K562 (cell line): ENCODE results near the gene CCL11. TPM values are rescaled to one million over a fixed set of nuclear protein-coding genes. Genes with fewer than 3 reads are reported as not detected.
A peak's percentile ranks its signal among the peaks of the same experiment; 100 is the strongest.

ENCODE experiments used
- polyA plus RNA-seq, 8 experiments: library from polyadenylated mRNA; depleted of rRNA in 4 of 8; stranded (reverse) in 5 of 8; unstranded in 3 of 8; fragments of >200 nt; fragmentation: Nextera tagmentation in 2 of 8; fragmentation: Illumina TruSeq in 1 of 8; extraction: Ambion mirVana in 2 of 8; extraction: Trizol in 1 of 8; gene quantifications; 2 replicates each; pipeline versions ENCODE4 v1.2.1 to v1.2.3, GENCODE V29; 2011 to 2014; ENCODE audit warnings: inconsistent platforms in 1 of 8, missing spikeins in 1 of 8
- total RNA-seq, 7 experiments: library from RNA; depleted of rRNA in 6 of 7; stranded (reverse); fragments of >200 nt in 6 of 7; fragmentation: Illumina TruSeq in 2 of 7; extraction: Trizol in 2 of 7; gene quantifications; 2 replicates each; pipeline versions ENCODE4 v1.2.1 to v1.2.3, GENCODE V29; 2011 to 2021; ENCODE audit warnings: low replicate concordance in 1 of 7
- TF ChIP-seq, protein P1 (sequence below): fragments of 450-650 bp; formaldehyde crosslinking; IDR thresholded peaks from 2 replicates; pipeline ENCODE4 v1.4.0; 2020; ENCODE audit warnings: mild to moderate bottlenecking, moderate library complexity
- TF ChIP-seq, protein P2 (sequence below), 3 experiments: IDR thresholded peaks in 2 of 3; conservative IDR thresholded peaks in 1 of 3; 2 replicates each; pipeline ENCODE4 v1.5.1; 2011 to 2012; ENCODE audit warnings: low read length in 3 of 3, mild to moderate bottlenecking in 3 of 3, control low read depth in 2 of 3, improper control_type of control experiment in 1 of 3, inconsistent platforms in 1 of 3, low read depth in 1 of 3, mixed read lengths in 1 of 3, moderate library complexity in 1 of 3; ENCODE audit not compliant: insufficient read depth in 2 of 3
- TF ChIP-seq, protein P3 (sequence below): fragments of 250-450 bp; sonication (Bioruptor Pico); IDR thresholded peaks from 2 replicates; pipeline ENCODE4 v1.9.0; 2021; ENCODE audit warnings: mild to moderate bottlenecking
- TF ChIP-seq, protein P4 (sequence below), 2 experiments: fragments of 450-650 bp; formaldehyde crosslinking in 1 of 2; IDR thresholded peaks; 2 replicates each; pipeline versions ENCODE4 v1.4.0 to v1.6.1; 2014 to 2020; ENCODE audit warnings: mild to moderate bottlenecking in 2 of 2, borderline replicate concordance in 1 of 2, low read depth in 1 of 2

The CCL11 gene
- total and polyA plus RNA-seq, 9 of the 15 experiments (the other 6 are each of a cell fraction or from before 2014, with no cell fraction given) = not detected

DNA sequence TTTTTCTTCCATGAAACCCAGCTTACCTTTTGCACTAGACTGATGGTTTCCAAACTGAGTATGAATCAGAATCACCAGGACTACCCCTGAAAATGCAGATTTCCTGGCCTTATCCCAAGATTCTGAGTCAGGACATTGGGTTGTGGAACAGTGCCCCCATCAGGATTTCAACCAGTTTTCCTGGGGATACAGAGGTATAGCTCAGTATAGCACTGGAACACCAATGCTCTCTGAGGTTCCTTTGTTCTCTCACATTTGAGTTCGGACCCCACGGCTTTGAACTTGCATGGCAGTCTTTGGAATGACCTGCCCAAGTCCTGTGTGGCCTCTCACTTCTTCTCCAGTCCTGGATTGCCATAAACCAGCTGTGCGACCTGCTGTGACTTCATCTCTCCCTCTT is 20.9 kb downstream of the CCL11 start (continued):
- TF ChIP-seq, protein P1, sequence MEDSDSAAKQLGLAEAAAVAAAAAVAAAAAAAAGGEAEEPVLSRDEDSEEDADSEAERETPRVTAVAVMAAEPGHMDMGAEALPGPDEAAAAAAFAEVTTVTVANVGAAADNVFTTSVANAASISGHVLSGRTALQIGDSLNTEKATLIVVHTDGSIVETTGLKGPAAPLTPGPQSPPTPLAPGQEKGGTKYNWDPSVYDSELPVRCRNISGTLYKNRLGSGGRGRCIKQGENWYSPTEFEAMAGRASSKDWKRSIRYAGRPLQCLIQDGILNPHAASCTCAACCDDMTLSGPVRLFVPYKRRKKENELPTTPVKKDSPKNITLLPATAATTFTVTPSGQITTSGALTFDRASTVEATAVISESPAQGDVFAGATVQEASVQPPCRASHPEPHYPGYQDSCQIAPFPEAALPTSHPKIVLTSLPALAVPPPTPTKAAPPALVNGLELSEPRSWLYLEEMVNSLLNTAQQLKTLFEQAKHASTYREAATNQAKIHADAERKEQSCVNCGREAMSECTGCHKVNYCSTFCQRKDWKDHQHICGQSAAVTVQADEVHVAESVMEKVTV = 0 out of 2 replicates have a peak, but pooled peaks have one; percentile 30
- TF ChIP-seq, protein P2, sequence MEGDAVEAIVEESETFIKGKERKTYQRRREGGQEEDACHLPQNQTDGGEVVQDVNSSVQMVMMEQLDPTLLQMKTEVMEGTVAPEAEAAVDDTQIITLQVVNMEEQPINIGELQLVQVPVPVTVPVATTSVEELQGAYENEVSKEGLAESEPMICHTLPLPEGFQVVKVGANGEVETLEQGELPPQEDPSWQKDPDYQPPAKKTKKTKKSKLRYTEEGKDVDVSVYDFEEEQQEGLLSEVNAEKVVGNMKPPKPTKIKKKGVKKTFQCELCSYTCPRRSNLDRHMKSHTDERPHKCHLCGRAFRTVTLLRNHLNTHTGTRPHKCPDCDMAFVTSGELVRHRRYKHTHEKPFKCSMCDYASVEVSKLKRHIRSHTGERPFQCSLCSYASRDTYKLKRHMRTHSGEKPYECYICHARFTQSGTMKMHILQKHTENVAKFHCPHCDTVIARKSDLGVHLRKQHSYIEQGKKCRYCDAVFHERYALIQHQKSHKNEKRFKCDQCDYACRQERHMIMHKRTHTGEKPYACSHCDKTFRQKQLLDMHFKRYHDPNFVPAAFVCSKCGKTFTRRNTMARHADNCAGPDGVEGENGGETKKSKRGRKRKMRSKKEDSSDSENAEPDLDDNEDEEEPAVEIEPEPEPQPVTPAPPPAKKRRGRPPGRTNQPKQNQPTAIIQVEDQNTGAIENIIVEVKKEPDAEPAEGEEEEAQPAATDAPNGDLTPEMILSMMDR (IDR thresholded peaks at IDR 0.05 in 2 of 3, conservative IDR thresholded peaks at IDR 0.05 in 1 of 3; ENCODE audit: insufficient read depth in 2 of 3, low read depth in 1 of 3, low read length in 3 of 3) = peak; percentile 44 to 59 (median 44); a peak in 4 of 6 replicates
- TF ChIP-seq, protein P3, sequence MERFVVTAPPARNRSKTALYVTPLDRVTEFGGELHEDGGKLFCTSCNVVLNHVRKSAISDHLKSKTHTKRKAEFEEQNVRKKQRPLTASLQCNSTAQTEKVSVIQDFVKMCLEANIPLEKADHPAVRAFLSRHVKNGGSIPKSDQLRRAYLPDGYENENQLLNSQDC (CRISPR knock-in tag) = no peak
- TF ChIP-seq, protein P4, sequence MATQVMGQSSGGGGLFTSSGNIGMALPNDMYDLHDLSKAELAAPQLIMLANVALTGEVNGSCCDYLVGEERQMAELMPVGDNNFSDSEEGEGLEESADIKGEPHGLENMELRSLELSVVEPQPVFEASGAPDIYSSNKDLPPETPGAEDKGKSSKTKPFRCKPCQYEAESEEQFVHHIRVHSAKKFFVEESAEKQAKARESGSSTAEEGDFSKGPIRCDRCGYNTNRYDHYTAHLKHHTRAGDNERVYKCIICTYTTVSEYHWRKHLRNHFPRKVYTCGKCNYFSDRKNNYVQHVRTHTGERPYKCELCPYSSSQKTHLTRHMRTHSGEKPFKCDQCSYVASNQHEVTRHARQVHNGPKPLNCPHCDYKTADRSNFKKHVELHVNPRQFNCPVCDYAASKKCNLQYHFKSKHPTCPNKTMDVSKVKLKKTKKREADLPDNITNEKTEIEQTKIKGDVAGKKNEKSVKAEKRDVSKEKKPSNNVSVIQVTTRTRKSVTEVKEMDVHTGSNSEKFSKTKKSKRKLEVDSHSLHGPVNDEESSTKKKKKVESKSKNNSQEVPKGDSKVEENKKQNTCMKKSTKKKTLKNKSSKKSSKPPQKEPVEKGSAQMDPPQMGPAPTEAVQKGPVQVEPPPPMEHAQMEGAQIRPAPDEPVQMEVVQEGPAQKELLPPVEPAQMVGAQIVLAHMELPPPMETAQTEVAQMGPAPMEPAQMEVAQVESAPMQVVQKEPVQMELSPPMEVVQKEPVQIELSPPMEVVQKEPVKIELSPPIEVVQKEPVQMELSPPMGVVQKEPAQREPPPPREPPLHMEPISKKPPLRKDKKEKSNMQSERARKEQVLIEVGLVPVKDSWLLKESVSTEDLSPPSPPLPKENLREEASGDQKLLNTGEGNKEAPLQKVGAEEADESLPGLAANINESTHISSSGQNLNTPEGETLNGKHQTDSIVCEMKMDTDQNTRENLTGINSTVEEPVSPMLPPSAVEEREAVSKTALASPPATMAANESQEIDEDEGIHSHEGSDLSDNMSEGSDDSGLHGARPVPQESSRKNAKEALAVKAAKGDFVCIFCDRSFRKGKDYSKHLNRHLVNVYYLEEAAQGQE (IDR thresholded peaks at IDR 0.05; ENCODE audit: borderline replicate concordance) = peak; percentile 43; the same call in 1 of the 2 replicates
- TF ChIP-seq, protein P4 (CRISPR knock-in tag; IDR thresholded peaks at IDR 0.05; ENCODE audit: low read depth) = no peak
